Measurements from ENCODE around the gene TTC5. TPM values are rescaled to one million over a fixed set of nuclear protein-coding genes. Genes with fewer than 3 reads are reported as not detected.
"Not testable (repeated sequence)": the region's sequence is repeated elsewhere in the genome, so short reads cannot be mapped to it uniquely, and the experiment has no call there.

TTC5 gene
- total RNA-seq, 3 donors from 2014 or later (not counting 1 experiment from before 2014, with no cell fraction given) = 18.1 to 23.5 (median 21.6) TPM

GRCh38 chr14:20343092-20343861 is 37.5 kb upstream of the TTC5 start, which contains the start of gene PARP2:
TSS of gene PARP2 (plus strand) at chr14:20343635. CDS start at chr14:20343642, 7 bp downstream.
- Mint-ChIP-seq H3K4me3 (peak within 1 kb of the TSS; percentile 96), H3K36me3 (no peaks in the 10 kb centered on the region), H3K27ac (peak within 1 kb of the TSS; percentile 97 to 99), H3K9me3 (no peaks in the 10 kb centered on the region), H3K27me3 (ENCODE audit: low read depth in 2 of 2) (no peaks in the 10 kb centered on the region), H3K4me1 (peaks cover 14 to 22% of the 10 kb centered on the region in 2 donors)
- no peak for TF ChIP-seq CTCF (IDR thresholded peaks at IDR 0.05)
- Histone ChIP-seq H3K4me1 (ENCODE audit: control insufficient read depth, insufficient read depth, low read length) (peaks cover 6% of the 10 kb centered on the region), H3K9me3 (ENCODE audit: control insufficient read depth, insufficient read depth, low read length) (no peaks in the 10 kb centered on the region), H3K4me3 (ENCODE audit: low read length) (peak within 1 kb of the TSS; percentile 94), H3K36me3 (ENCODE audit: control insufficient read depth, insufficient read depth, low read length) (peaks cover 7% of the 10 kb centered on the region), H3K27me3 (ENCODE audit: control insufficient read depth, insufficient read depth, low read length) (no peaks in the 10 kb centered on the region), H3K27ac (ENCODE audit: low read length) (peak within 1 kb of the TSS; percentile 90)
- peak; percentile 83 to 97 for DNase-seq
- under 1% methylated on average over 50 of the region's 50 CpGs for WGBS (ENCODE audit: insufficient coverage)
- intact Hi-C loops (cut with micrococcal nuclease) = loop anchor here (1.0 to 5.0 kb wide), 6 partner anchors 10 to 340 kb away; partner anchors contain the start of genes APEX1 and CCNB1IP1
- ATAC-seq = peak; percentile 80 to 90 (median 82)

- H3K9me3 Mint-ChIP-seq = no peaks in the 10 kb centered on the region
- Histone ChIP-seq H3K36me3 (ENCODE audit: control insufficient read depth, insufficient read depth, low read length) (peaks cover 2% of the 10 kb centered on the region), H3K9me3 (ENCODE audit: control insufficient read depth, insufficient read depth, low read length) (no peaks in the 10 kb centered on the region), H3K4me3 (ENCODE audit: low read length) (no peak overlapping the region), H3K27me3 (ENCODE audit: control insufficient read depth, insufficient read depth, low read length) (no peaks in the 10 kb centered on the region), H3K27ac (ENCODE audit: low read length) (no peak overlapping the region), H3K4me1 (ENCODE audit: control insufficient read depth, insufficient read depth, low read length) (peaks cover 6% of the 10 kb centered on the region)
- H3K4me3 Mint-ChIP-seq = peak overlapping the region; percentile 96
- no CpG with 5 or more reads among the region's 2 CpGs for WGBS (ENCODE audit: insufficient coverage)
- peaks cover 14 to 22% of the 10 kb centered on the region in 2 donors for H3K4me1 Mint-ChIP-seq
- H3K27me3 Mint-ChIP-seq (ENCODE audit: low read depth in 2 of 2) = no peaks in the 10 kb centered on the region
- DNase-seq = no peak
- no peaks in the 10 kb centered on the region for H3K36me3 Mint-ChIP-seq
- peak overlapping the region in 1 of 2 donors; percentile 97 for H3K27ac Mint-ChIP-seq
- intact Hi-C loops (cut with micrococcal nuclease) = loop anchor here (2.0 to 5.0 kb wide), 4 partner anchors 15 to 341 kb away; no protein-coding TSS in a partner anchor
- no peak for TF ChIP-seq CTCF (IDR thresholded peaks at IDR 0.05)
- ATAC-seq = no peak
Measured at GRCh38 chr14:20341646-20342045, 35.9 kb upstream of the TTC5 start.

GRCh38 chr14:20341032-20341431 is 35.3 kb upstream of the TTC5 start:
- not testable (repeated sequence) for DNase-seq
- peaks cover 14 to 22% of the 10 kb centered on the region in 2 donors for H3K4me1 Mint-ChIP-seq

GRCh38 chr14:20334017-20334416 is 28.3 kb upstream of the TTC5 start:
- no peaks in the 10 kb centered on the region for H3K36me3 Mint-ChIP-seq
- no peaks in the 10 kb centered on the region for H3K27me3 Mint-ChIP-seq (ENCODE audit: low read depth in 2 of 2)
- H3K4me3 Mint-ChIP-seq = no peak overlapping the region
- H3K4me1 ChIP-seq (ENCODE audit: control insufficient read depth, insufficient read depth, low read length) = peaks cover 7% of the 10 kb centered on the region
- H3K4me1 Mint-ChIP-seq = peaks cover 20 to 22% of the 10 kb centered on the region in 2 donors
- no peaks in the 10 kb centered on the region for H3K9me3 ChIP-seq (ENCODE audit: control insufficient read depth, insufficient read depth, low read length)
- H3K4me3 ChIP-seq (ENCODE audit: low read length) = no peak overlapping the region
- H3K36me3 ChIP-seq (ENCODE audit: control insufficient read depth, insufficient read depth, low read length) = no peaks in the 10 kb centered on the region
- no peak for ATAC-seq
- WGBS (ENCODE audit: insufficient coverage) = 91% methylated on average over 4 of the region's 7 CpGs
- DNase-seq = no peak
- no peak overlapping the region for H3K27ac Mint-ChIP-seq
- no peaks in the 10 kb centered on the region for H3K27me3 ChIP-seq (ENCODE audit: control insufficient read depth, insufficient read depth, low read length)
- H3K27ac ChIP-seq (ENCODE audit: low read length) = no peak overlapping the region
- intact Hi-C loops (cut with micrococcal nuclease) = no loop called here
- H3K9me3 Mint-ChIP-seq = no peaks in the 10 kb centered on the region
- TF ChIP-seq CTCF (IDR thresholded peaks at IDR 0.05) = no peak

More at GRCh38 chr14:20341032-20341431, 35.3 kb upstream of the TTC5 start:
- not testable (repeated sequence) for H3K9me3 Mint-ChIP-seq; H3K4me1 ChIP-seq (ENCODE audit: control insufficient read depth, insufficient read depth, low read length); H3K27ac Mint-ChIP-seq; H3K9me3 ChIP-seq (ENCODE audit: control insufficient read depth, insufficient read depth, low read length); H3K36me3 Mint-ChIP-seq; ATAC-seq; H3K27me3 ChIP-seq (ENCODE audit: control insufficient read depth, insufficient read depth, low read length); H3K27ac ChIP-seq (ENCODE audit: low read length); H3K4me3 Mint-ChIP-seq; H3K27me3 Mint-ChIP-seq (ENCODE audit: low read depth in 2 of 2); H3K4me3 ChIP-seq (ENCODE audit: low read length); H3K36me3 ChIP-seq (ENCODE audit: control insufficient read depth, insufficient read depth, low read length)
- intact Hi-C loops (cut with micrococcal nuclease) = loop anchor here (5.0 kb wide), 1 partner anchor 271 kb away; no protein-coding TSS in a partner anchor
- 100% methylated on average over 3 of the region's 4 CpGs for WGBS (ENCODE audit: insufficient coverage)
